ENCODE data around the gene SYT3.

The SYT3 gene, protein sequence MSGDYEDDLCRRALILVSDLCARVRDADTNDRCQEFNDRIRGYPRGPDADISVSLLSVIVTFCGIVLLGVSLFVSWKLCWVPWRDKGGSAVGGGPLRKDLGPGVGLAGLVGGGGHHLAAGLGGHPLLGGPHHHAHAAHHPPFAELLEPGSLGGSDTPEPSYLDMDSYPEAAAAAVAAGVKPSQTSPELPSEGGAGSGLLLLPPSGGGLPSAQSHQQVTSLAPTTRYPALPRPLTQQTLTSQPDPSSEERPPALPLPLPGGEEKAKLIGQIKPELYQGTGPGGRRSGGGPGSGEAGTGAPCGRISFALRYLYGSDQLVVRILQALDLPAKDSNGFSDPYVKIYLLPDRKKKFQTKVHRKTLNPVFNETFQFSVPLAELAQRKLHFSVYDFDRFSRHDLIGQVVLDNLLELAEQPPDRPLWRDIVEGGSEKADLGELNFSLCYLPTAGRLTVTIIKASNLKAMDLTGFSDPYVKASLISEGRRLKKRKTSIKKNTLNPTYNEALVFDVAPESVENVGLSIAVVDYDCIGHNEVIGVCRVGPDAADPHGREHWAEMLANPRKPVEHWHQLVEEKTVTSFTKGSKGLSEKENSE

GRCh38 chr19:50639121-50640112 is at the start of gene SYT3:
Gene SYT3 (minus strand): TSS chr19:50639881. CDS start chr19:50637411, 2,470 bp downstream.
- peak; percentile 8 to 34 for DNase-seq (ENCODE audit: low read depth in 2 of 2)

DNA sequence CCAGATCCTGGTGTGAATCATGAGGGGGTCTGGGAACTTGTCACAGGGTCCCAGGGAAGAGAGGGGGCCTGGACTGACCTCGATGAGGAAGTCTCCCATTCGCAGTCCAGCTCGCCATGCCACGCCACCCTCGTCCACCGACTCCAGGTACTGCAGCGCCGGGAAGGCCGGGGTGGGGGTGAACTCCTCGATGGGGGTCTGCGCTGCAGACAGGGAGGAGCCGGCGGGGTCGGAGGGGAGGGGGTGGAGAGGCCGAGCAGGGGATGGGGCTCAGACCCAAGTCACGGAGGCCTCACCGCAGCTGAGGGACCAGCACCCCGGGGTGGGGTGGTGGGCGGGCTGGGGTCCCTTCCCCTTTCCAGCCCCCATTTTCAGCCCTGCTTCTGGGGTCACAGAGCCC is 49.1 kb upstream of the SYT3 start:
- no peak for DNase-seq (ENCODE audit: low read depth in 2 of 2)

DNA sequence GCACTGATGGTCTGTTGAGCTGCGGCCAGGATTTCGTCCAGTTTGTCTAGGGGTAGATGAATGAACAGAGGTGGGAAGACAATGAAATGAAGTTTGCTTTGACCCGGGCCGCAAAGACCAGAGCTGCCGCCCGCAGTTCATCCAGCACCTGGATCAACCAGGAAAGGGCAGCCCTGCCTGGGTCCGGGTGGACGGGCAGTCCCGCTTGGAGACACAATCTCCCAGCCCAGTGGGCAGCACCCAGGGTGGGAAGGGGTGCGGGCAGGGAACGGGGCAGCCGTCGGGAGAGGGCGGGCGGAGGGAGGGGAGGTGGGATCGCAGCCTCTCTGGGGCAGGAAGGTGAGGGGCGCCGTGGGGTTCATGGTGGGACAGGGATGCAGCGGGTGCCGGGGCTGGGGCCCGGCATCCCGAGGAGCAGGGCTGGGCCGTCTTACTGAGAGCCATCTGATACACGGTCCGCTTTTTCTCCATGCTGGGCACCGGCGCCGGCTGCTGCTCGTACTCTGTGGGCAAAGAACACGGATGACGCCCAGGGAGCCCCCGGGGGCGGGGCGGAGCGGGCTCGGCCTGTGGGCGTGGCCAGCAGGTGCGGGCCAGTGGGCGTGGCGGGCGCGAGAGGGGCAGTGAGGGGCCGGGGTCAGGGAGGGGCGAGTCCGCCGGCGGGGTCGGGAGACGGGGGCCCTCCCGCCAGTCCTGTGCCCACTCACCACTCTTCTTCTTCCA is 46.8 kb upstream of the SYT3 start:
- no peak for DNase-seq (ENCODE audit: low read depth in 2 of 2)

DNA sequence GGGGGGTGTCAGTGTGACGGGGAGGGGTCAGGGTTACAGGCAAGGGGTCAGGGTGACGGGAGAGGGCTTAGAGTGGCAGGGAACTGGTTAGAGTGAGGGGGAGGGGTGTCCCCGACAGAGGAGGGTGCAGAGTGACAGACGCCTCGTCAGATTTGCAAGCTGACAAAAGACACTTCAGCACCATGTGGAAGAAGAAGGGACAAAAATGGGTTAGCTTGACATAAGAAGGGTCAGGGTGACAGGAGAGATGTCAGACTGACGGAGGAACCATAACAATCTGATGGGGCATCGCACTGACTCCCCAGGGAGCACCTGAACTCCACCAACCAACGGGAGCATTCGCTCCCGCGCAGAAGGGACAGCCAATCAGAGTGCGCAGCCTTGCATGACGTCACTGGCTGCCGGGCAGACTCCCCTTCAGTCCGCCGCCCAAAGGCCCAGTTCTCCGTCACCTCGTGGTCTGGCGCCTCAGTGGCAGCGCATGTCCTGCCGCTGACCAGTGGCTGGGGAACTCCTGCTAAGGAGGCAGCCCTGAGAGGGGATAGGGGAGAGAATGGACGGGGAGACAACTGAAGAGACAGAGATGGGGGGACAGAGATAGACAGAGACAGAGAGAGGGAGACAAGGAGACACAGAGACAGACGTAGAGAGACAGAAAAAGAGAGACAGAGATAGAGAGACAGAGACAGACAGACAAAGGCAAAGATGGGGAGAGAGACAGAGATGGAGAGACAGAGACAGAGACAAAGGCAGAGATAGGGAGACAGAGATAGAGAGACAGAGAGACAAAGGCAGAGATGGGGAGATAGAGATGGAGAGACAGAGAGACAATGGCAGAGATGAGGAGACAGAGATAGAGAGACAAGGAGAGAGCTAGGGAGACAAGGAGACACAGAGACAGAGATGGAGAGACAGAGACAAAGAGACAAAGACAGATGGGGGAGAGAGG is 39.8 kb upstream of the SYT3 start:
- peak; percentile 54 to 68 for DNase-seq (ENCODE audit: low read depth in 2 of 2)

DNA sequence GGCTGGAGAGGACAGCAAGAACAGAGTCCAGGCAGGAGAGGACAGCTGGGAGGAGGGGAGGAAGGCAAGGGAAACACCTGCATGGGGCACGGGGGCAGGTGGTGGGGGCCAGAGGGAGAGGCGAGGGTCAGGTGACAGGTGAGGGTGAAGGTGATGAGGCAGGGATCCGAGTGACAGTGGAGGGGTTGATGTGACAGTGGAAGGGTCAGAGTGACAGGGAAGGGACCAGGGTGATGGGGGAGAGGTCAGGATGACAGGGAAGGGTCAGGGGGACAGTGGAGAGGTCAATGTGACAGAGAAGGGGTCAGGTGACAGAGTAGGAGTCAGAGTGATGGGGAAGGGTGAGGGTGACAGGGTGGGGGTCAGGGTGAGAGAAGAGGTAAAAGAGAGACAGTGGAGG is 38.6 kb upstream of the SYT3 start:
- no peak for DNase-seq (ENCODE audit: low read depth in 2 of 2)

DNA sequence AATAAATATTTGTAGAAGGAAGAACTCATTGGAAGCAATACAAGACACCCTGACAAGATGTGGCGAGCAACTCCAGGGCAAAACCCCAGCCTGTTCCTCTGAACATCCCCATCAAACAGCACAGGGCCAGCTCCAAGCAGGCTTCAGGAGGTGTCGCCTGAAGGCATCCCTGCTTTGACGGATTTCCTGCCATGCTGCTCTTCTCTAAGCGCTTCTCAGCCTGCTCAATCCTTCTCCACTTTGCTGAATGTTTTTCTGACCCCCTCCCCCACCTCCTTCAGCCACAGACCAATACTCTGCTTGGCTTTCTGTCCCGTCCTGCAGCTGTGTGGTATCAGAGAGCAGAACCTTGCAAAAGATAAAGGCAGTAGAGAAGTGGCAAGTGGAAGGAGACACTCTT is 38.0 kb upstream of the SYT3 start:
- DNase-seq (ENCODE audit: low read depth in 2 of 2), result no peak

DNA sequence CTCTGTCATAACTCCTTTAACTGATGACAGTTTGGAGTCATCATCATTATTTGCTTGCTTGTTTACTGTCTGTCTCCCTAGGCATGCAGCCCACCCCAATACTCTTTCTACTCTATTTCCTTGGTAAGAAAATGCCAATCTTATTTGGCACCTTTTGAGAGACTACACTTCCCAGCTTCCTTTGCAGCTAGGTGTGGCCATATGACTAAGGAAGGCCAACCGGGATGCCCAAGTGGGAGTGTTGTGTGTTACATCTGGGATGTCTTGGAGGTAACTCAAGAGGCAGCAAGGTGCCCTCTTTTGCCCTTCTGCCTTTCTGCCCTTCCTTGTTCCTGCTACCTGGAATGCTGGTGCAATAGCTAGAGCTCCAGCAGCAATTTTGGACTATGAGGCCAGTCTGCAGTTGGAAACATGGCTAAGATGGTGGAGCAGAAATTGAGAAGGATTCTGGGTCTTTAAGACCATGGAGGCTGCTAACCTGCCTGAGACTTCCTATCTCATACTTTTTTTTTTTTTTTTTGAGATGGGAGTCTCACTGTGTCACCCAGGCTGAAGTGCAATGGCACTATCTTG is 37.0 kb upstream of the SYT3 start:
- no peak for DNase-seq (ENCODE audit: low read depth in 2 of 2)

DNA sequence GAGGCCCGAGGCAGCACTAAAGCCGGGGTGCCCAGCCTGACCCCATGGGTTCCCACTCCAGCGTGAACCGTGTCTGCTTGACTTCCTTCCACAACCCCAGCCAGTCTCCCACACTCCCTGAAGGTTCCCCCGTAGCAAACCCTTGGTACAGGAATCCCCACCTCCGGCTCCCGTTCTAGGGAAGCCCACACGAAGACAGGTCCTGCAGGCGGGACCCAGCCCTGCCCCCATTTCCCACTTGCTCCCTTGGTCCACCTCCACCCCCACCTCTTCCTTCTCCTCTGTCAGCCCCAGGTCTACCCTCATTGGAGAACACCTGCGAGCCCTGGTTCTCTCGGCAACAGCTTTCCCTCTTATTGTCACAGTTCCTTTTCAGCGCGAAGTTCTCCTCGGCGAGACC is 33.4 kb upstream of the SYT3 start:
- DNase-seq (ENCODE audit: low read depth in 2 of 2), result no peak

DNA sequence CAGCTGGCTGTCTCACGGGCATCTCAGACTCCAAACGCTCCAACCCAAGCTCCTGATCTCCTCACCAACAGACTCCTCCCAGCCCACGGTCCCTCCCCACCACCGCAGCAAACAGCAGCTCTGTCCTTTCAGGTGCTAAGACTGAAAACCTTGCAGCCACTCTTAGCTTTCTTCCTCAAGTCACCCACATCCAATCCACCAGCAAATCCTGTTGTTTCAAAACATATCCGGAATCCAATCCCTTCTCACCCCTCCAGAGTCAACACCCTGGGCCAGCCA is 30.4 kb upstream of the SYT3 start:
- DNase-seq (ENCODE audit: low read depth in 2 of 2), result no peak

- DNase-seq (ENCODE audit: low read depth in 2 of 2), result peak; percentile 10 to 37
Observed at GRCh38 chr19:50669302-50670101, 29.8 kb upstream of the SYT3 start.

DNA sequence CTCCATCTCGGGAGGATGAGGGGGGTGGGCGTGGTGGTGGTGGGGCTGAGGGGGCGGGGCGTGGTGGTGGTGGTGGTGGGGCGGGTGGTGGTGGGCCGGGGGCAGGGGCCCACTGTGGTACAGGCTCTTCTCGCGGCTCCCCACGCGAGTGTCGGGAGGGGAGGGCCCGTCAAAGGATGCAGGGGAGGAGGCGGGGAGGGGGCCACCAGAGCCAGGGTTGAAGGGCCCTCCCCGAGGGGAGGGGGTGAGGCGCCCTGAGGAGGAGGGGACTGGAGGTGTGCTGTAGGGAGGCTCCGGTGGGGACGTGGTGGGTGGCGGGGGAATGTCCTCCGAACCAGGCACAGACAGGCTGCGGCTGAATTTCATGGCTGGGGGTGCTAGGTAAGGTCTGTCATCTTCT is 29.2 kb upstream of the SYT3 start:
- no peak for DNase-seq (ENCODE audit: low read depth in 2 of 2)

DNA sequence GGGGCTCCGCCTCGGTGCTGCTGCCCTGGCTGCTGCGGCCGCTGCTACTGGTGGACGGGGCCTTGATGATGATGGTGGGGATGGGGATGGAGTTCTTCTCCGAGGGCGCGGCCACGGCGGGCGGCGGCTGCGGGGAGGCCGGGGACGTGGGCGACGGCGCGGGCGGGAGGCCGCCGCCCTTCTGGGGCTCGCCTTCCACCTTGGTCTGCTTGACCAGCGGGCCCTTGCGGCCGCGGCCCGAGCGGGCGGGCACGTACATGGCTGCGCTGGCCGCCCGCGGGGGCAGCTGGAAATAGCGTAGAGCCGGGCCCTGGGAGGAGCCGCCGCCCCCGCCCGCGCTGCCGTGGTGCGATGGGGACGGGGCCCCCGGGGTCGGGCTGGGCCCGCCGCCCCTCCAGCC is 28.7 kb upstream of the SYT3 start:
- DNase-seq (ENCODE audit: low read depth in 2 of 2), result no peak

DNA sequence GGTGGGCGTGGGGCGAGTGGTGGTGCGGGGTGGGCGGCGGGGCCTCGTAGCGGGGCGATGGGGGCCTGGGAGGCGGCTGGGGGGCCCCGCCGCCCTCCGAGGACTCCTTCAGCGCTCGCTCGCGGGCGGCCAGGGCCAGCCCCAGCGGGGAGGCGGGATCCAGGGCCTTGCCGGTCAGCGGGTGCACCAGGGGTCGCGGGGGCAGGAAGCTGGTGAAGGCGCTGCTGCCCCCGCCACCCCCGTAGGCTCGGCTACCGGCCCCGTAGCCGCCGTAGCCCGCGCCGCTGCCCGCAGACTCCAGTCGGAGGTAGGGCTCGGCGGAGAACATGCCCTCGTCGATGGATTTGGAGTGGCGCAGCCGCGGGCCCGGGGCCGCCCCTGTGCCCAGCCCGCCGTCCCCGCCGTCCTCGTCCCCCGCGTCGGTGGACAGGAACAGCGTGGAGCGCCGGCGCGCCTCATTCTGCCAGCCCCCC is 28.1 kb upstream of the SYT3 start:
- no peak for DNase-seq (ENCODE audit: low read depth in 2 of 2)

GRCh38 chr19:50667177-50667758 is 27.6 kb upstream of the SYT3 start:
- no peak for DNase-seq (ENCODE audit: low read depth in 2 of 2)

DNA sequence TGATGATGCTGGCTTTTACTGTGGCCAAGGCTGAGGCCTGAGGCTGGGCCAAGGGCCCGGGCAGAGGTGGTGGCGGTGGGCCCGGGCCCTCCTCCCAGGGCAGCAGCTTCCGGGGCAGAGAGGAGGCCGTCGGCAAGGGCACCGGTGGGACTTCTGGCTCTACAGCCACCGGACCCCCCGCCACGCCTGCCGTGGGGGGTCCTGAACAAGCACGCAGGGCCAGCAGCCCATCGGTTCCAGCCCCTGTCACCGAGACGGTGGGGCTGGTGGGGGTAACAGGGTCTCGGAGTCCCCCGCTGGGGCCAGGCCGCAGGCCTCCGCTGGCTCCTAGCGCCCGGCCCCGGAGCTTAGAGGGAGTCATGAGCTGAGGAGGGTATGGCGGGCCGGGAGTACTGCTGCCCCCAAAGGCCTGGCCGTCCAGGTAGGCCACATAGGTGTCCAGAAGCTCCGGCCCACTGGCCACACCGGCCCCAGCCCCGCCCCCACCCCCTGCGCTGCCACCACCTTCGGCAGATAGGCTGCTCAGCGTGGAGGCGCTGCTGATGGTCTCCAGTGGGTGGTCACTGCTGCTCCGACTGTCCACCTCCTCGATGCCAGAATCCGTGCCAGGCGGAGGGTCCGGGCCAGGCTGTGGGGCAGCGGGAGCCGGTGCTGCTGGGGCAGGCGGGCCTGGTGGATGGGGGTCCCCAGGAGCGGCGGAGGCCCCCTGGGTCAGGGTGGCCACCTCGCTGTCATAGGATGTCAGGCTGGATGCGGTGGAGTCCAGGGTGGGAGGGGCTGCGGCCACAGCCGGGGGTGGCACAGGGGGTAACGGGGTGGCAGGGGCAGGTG is 26.9 kb upstream of the SYT3 start:
- no peak for DNase-seq (ENCODE audit: low read depth in 2 of 2)

- no peak for DNase-seq (ENCODE audit: low read depth in 2 of 2)
Observed at GRCh38 chr19:50664204-50664603, 24.5 kb upstream of the SYT3 start.

DNA sequence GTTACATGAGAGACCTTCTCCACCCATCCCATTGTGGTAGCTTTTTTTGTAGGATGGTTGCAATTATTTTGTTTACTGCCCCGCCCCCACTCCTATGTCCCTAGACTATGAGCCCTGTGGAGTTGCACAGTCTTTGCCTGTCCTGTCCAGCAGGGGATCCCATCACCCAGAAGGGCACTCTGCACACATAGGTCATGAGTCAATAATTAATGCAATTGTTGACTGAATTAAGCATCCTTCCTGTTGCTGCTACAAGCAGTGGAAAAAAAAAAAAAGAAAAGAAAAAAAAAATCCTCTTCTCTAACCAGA is 23.8 kb upstream of the SYT3 start:
- no peak for DNase-seq (ENCODE audit: low read depth in 2 of 2)
